OCI-LY7 (cell line): Measurements from ENCODE around the gene CD86. TPM values are rescaled to one million over a fixed set of nuclear protein-coding genes. Genes with fewer than 3 reads are reported as not detected.

Experiments
- BruUV-seq: library from RNA; stranded (reverse); fragments of 400-500 nt; replicated peaks from 2 replicates; lab custom pipeline; 2021; lab: Mats Ljungman, UMichigan
- CTCF ChIA-PET: fragments of 300-600 bp; sonication (Branson Sonifier 250); formaldehyde crosslinking; loops from one replicate; lab custom pipeline; 2022; ENCODE audit warnings: antibody characterized with exemption; ENCODE audit not compliant: unreplicated experiment; lab: Charles Lee
- POLR2A ChIA-PET: fragments of 300-600 bp; sonication (Branson Sonifier 250); formaldehyde crosslinking; loops from one replicate; lab custom pipeline; 2022; ENCODE audit warnings: antibody characterized with exemption; lab: Charles Lee
- DNase-seq: peaks from one replicate; pipeline ENCODE4 v3.0.0-alpha.2; 2015; ENCODE audit warnings: low spot score
- H2AFZ ChIP-seq: fragments of 200-600 bp; sonication (generic), shearing (Covaris generic); 2 replicates; pipeline ENCODE4 v1.6.1; 2014; ENCODE audit warnings: mild to moderate bottlenecking, antibody characterized with exemption, low read length, moderate library complexity
- H3K27ac ChIP-seq: fragments of 200-600 bp; sonication (generic); 2 replicates; pipeline ENCODE4 v1.5.1; 2014; ENCODE audit warnings: mixed run types, low read depth, mild to moderate bottlenecking, moderate library complexity, low read length, inconsistent platforms; ENCODE audit not compliant: poor library complexity, severe bottlenecking
- H3K36me3 ChIP-seq: fragments of 200-600 bp; sonication (generic); 2 replicates; pipeline ENCODE4 v1.6.1; 2014; ENCODE audit warnings: mild to moderate bottlenecking, antibody characterized with exemption, low read length, moderate library complexity, mixed read lengths; ENCODE audit not compliant: insufficient read depth
- H3K4me1 ChIP-seq: fragments of 200-600 bp; sonication (generic); 2 replicates; pipeline ENCODE4 v1.5.1; 2014; ENCODE audit warnings: mild to moderate bottlenecking, low read length; ENCODE audit not compliant: insufficient read depth, poor library complexity, severe bottlenecking
- H3K4me2 ChIP-seq: fragments of 200-600 bp; sonication (generic); 2 replicates; pipeline ENCODE4 v1.6.1; 2014; ENCODE audit warnings: mild to moderate bottlenecking, low read length
- H3K4me3 ChIP-seq: fragments of 200-600 bp; sonication (generic); 2 replicates; pipeline ENCODE4 v1.5.1; 2014; ENCODE audit warnings: mild to moderate bottlenecking, low read depth, low read length; ENCODE audit not compliant: poor library complexity, severe bottlenecking
- H3K79me2 ChIP-seq: fragments of 200-600 bp; sonication (generic); 2 replicates; pipeline ENCODE4 v1.6.1; 2016; ENCODE audit warnings: low read depth, mild to moderate bottlenecking, low read length, moderate library complexity, mixed read lengths; ENCODE audit not compliant: insufficient read depth
- H3K9me2 ChIP-seq: fragments of 200-600 bp; sonication (generic); 2 replicates; pipeline ENCODE4 v1.6.1; 2016; ENCODE audit warnings: mild to moderate bottlenecking, low read length, mixed read lengths; ENCODE audit not compliant: insufficient read depth
- H3K9me3 ChIP-seq: fragments of 200-600 bp; sonication (generic); 2 replicates; pipeline ENCODE4 v1.6.1; 2014; ENCODE audit warnings: mild to moderate bottlenecking, mixed run types, low read length, mixed read lengths
- H4K20me1 ChIP-seq: fragments of 200-600 bp; sonication (generic); 2 replicates; pipeline ENCODE4 v1.6.1; 2014; ENCODE audit warnings: mild to moderate bottlenecking, antibody characterized with exemption, low read length, moderate library complexity, mixed read lengths; ENCODE audit not compliant: insufficient read depth
- EZH2phosphoT487 ChIP-seq: fragments of 200-600 bp; sonication (generic); IDR thresholded peaks from 2 replicates; pipeline ENCODE4 v1.6.1; 2018; ENCODE audit warnings: low read depth, borderline replicate concordance, mild to moderate bottlenecking, mixed run types, antibody characterized with exemption, low read length, moderate library complexity, mixed read lengths
- intact Hi-C: fragments of 100-400 bp; cut with micrococcal nuclease; formaldehyde crosslinking; loops from one replicate; pipeline ENCODE4 v1.10.0; 2022; ENCODE audit not compliant: unreplicated experiment
- total RNA-seq, 2 experiments: library from RNA; depleted of rRNA in 1 of 2; stranded (reverse); fragments of >200 nt in 1 of 2; shearing (Covaris generic) in 1 of 2; gene quantifications; 2 replicates each; pipeline ENCODE4 v1.2.3, GENCODE V29; 2014 to 2022
- TF ChIP-seq, protein P1 (sequence below): fragments of 200-600 bp; sonication (generic); conservative IDR thresholded peaks from 2 replicates; pipeline ENCODE4 v1.5.1; 2014; ENCODE audit warnings: mild to moderate bottlenecking, antibody characterized with exemption, low read length, moderate library complexity, mixed read lengths

The CD86 gene
- total RNA-seq, 2 experiments from 2014 or later = 13.5 to 18.9 TPM

DNA sequence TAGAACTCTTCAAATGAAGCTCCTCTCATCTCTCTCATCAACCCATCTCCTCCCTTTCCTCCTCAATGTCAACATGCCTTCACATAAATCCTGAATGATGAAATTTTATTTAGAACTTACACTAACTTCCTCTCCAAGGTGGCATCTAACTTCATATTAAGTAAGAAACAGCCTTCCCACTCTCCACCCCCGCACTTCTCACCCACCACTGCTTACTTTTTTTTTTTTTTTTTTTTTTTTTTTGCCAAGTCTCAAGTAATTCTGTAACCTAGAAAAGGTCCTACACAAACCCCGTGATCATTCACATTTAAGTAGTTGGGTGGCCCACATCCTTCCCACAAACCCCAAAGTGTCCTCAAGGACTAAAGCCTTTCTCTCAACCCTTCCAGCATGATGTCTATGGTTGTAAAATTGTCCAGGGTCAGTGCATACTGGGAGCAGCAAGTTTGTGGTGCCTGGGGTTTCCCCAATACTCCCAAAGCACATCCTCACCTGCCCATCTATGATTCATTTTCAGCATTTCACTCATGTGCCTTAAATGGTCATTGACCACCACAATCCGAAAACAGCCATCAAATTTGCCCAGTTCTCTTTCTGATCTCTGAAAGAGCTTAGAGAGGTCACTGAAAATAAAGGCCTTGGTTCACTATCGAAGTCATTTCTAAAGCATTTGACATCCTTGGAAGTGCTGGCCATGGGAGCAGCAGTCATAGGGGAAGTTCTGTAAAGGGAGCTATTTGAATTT lies 47.2 kb downstream of the CD86 start:
- H3K79me2 ChIP-seq = no peaks in the 10 kb centered on the region
- BruUV-seq = no TSS peak
- POLR2A ChIA-PET = interaction anchor here (0.6 to 1.4 kb wide), 9 partner anchors 9 to 1162 kb away, joined by 3 to 8 read pairs (median 3); no protein-coding TSS in a partner anchor
- no peak for DNase-seq
- CTCF ChIA-PET = interaction anchor here (1.0 to 1.2 kb wide), 2 partner anchors 11 to 107 kb away, joined by 3 read pairs; no protein-coding TSS in a partner anchor
- no peaks in the 10 kb centered on the region for H4K20me1 ChIP-seq
- H3K9me2 ChIP-seq = no peaks in the 10 kb centered on the region
- no peak for TF ChIP-seq EZH2phosphoT487
- TF ChIP-seq, protein P1, sequence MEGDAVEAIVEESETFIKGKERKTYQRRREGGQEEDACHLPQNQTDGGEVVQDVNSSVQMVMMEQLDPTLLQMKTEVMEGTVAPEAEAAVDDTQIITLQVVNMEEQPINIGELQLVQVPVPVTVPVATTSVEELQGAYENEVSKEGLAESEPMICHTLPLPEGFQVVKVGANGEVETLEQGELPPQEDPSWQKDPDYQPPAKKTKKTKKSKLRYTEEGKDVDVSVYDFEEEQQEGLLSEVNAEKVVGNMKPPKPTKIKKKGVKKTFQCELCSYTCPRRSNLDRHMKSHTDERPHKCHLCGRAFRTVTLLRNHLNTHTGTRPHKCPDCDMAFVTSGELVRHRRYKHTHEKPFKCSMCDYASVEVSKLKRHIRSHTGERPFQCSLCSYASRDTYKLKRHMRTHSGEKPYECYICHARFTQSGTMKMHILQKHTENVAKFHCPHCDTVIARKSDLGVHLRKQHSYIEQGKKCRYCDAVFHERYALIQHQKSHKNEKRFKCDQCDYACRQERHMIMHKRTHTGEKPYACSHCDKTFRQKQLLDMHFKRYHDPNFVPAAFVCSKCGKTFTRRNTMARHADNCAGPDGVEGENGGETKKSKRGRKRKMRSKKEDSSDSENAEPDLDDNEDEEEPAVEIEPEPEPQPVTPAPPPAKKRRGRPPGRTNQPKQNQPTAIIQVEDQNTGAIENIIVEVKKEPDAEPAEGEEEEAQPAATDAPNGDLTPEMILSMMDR = no peak
- H3K27ac ChIP-seq = no peak overlapping the region
- no peaks in the 10 kb centered on the region for H3K9me3 ChIP-seq
- H3K4me3 ChIP-seq = no peak overlapping the region
- no peak overlapping the region for H3K4me2 ChIP-seq
- peaks cover 54% of the 10 kb centered on the region for H3K36me3 ChIP-seq
- H2AFZ ChIP-seq = no peak overlapping the region
- intact Hi-C loops = no loop called here
- H3K4me1 ChIP-seq = peaks cover 49% of the 10 kb centered on the region

DNA sequence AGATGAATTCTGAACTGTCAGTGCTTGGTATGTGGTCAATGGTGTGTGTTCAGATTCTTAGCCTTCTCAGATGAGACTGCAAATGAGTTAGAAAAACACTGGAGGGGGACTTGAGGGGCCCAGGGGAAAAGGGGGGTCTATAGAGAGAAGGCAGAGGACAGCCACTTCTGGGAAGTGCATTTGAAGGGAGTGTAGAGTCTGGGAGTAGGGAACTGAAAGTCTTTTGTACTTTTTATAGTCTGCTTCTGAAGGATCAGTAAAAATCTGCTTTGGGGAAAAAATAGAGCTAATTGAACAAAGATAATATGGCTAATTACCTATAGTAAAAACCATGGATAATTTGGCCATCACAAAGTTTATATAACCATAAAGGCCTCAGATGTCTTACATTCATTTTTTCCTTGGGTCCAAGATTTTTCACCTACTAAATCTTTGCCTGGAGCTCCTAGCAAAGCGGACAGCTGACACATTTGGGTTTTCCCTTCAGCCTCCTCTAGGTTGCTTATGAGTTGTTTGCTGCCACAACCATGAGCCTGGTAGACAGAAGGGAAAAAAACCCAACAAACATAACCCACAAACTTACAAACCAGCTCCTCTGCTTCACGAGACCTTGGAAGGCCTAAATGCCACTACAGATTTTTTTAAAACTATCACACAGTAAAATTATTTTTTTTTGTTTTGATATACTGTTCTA lies 48.8 kb downstream of the CD86 start:
- H3K4me2 ChIP-seq = no peak overlapping the region
- POLR2A ChIA-PET = interaction anchor here (0.6 to 1.4 kb wide), 5 partner anchors 12 to 308 kb away, joined by 3 to 5 read pairs (median 3); no protein-coding TSS in a partner anchor
- BruUV-seq = no TSS peak
- no peak overlapping the region for H2AFZ ChIP-seq
- no peak for DNase-seq
- TF ChIP-seq EZH2phosphoT487 = no peak
- TF ChIP-seq, protein P1 = no peak
- H3K4me1 ChIP-seq = peaks cover 35% of the 10 kb centered on the region
- H3K36me3 ChIP-seq = peaks cover 69% of the 10 kb centered on the region
- H3K79me2 ChIP-seq = no peaks in the 10 kb centered on the region
- CTCF ChIA-PET = no interaction called here
- no peaks in the 10 kb centered on the region for H3K9me2 ChIP-seq
- no peak overlapping the region for H3K27ac ChIP-seq
- intact Hi-C loops = no loop called here
- no peaks in the 10 kb centered on the region for H4K20me1 ChIP-seq
- H3K4me3 ChIP-seq = no peak overlapping the region
- no peaks in the 10 kb centered on the region for H3K9me3 ChIP-seq
